Naive thymus-derived CD4-positive, alpha-beta T cell (primary cell): ENCODE measurements around the gene SRCAP. TPM values are rescaled to one million over a fixed set of nuclear protein-coding genes. Genes with fewer than 3 reads are reported as not detected.

Source experiments
- ATAC-seq: fragments of 150-1000 bp; cut with Tn5 transposase; 2 replicates; pipeline ENCODE4 v1.10.0; 2021; ENCODE audit warnings: mild to moderate bottlenecking, moderate library complexity
- CTCF ChIA-PET: fragments of 350-600 bp; sonication (Branson Sonifier 250); formaldehyde crosslinking; loops from one replicate; lab custom pipeline; 2021; ENCODE audit warnings: antibody characterized with exemption; lab: Charles Lee
- POLR2A ChIA-PET: fragments of 350-600 bp; sonication (Branson Sonifier 250); formaldehyde crosslinking; loops from one replicate; lab custom pipeline; 2021; ENCODE audit warnings: antibody characterized with exemption, inconsistent platforms; lab: Charles Lee
- DNase-seq, 9 donors: peaks; one replicate each; pipeline versions ENCODE4 v3.0.0 to v3.0.0-alpha.2; 2020 to 2022; ENCODE audit warnings: mixed read lengths in 1 of 9
- H3K27ac ChIP-seq: one replicate; pipeline ENCODE4 v1.7.0; 2013; ENCODE audit warnings: mild to moderate bottlenecking, low read depth, low read length, moderate library complexity
- H3K27me3 ChIP-seq, 2 donors: one replicate each; pipeline ENCODE4 v1.7.0; 2013; ENCODE audit warnings: low read length in 2 of 2, mild to moderate bottlenecking in 2 of 2, moderate library complexity in 2 of 2; ENCODE audit not compliant: control insufficient read depth in 2 of 2, insufficient read depth in 2 of 2
- H3K36me3 ChIP-seq, 3 experiments: 1 replicate in 2 of 3; 2 replicates in 1 of 3; pipeline ENCODE4 v1.7.0; 2013; ENCODE audit warnings: low read length in 3 of 3, mild to moderate bottlenecking in 3 of 3, moderate library complexity in 1 of 3; ENCODE audit not compliant: insufficient read depth in 3 of 3, control insufficient read depth in 2 of 3
- H3K4me1 ChIP-seq, 2 donors: one replicate each; pipeline ENCODE4 v1.7.0; 2013; ENCODE audit warnings: low read length in 2 of 2, mild to moderate bottlenecking in 2 of 2, moderate library complexity in 1 of 2; ENCODE audit not compliant: control insufficient read depth in 2 of 2, insufficient read depth in 2 of 2
- H3K4me3 ChIP-seq: 2 replicates; pipeline ENCODE4 v1.7.0; 2013; ENCODE audit warnings: mild to moderate bottlenecking, low read length
- H3K9me3 ChIP-seq, 3 experiments: 1 replicate in 2 of 3; 2 replicates in 1 of 3; pipeline ENCODE4 v1.7.0; 2013; ENCODE audit warnings: low read length in 3 of 3; ENCODE audit not compliant: control insufficient read depth in 2 of 3
- H3K27ac Mint-ChIP-seq, 9 donors: one replicate each; pipeline ENCODE4 v1.8.0; 2020 to 2022; ENCODE audit warnings: mixed read lengths in 9 of 9, mild to moderate bottlenecking in 8 of 9, moderate library complexity in 5 of 9, inconsistent platforms in 2 of 9
- H3K27me3 Mint-ChIP-seq, 5 donors: one replicate each; pipeline ENCODE4 v1.8.0; 2021 to 2022; ENCODE audit warnings: mixed read lengths in 5 of 5, mild to moderate bottlenecking in 1 of 5
- H3K36me3 Mint-ChIP-seq, 5 donors: one replicate each; pipeline ENCODE4 v1.8.0; 2020 to 2022; ENCODE audit warnings: mixed read lengths in 5 of 5, mild to moderate bottlenecking in 3 of 5, inconsistent platforms in 1 of 5
- H3K4me1 Mint-ChIP-seq, 7 donors: one replicate each; pipeline ENCODE4 v1.8.0; 2020 to 2022; ENCODE audit warnings: mixed read lengths in 7 of 7, mild to moderate bottlenecking in 3 of 7, inconsistent platforms in 1 of 7
- H3K4me3 Mint-ChIP-seq, 10 donors: one replicate each; pipeline ENCODE4 v1.8.0; 2020 to 2022; ENCODE audit warnings: mild to moderate bottlenecking in 10 of 10, mixed read lengths in 10 of 10, moderate library complexity in 6 of 10, inconsistent platforms in 2 of 10
- H3K9me3 Mint-ChIP-seq, 11 donors: one replicate each; pipeline ENCODE4 v1.8.0; 2020 to 2022; ENCODE audit warnings: mixed read lengths in 11 of 11, mild to moderate bottlenecking in 4 of 11, inconsistent platforms in 1 of 11, moderate library complexity in 1 of 11
- intact Hi-C, 2 donors: fragments of 100-400 bp; cut with micrococcal nuclease; formaldehyde crosslinking; loops; one replicate each; pipeline ENCODE4 v1.15.1; 2023
- polyA plus RNA-seq, 2 donors: library from polyadenylated mRNA; unstranded; fragments of 300-500 nt; fragmentation: Illumina TruSeq; gene quantifications; one replicate each; pipeline ENCODE4 v1.2.3, GENCODE V29; 2021
- total RNA-seq, 6 experiments: library from RNA in 5 of 6; stranded (reverse) in 5 of 6; gene quantifications; 1 replicate in 5 of 6; 2 replicates in 1 of 6; pipeline ENCODE4 v1.2.3 and lab custom pipeline; 2021 to 2026

The SRCAP gene
- total and polyA plus RNA-seq, 7 experiments from 2014 or later = 11.8 to 111 (median 86.7) TPM

GRCh38 chr16:30725418-30725792, 26.4 kb downstream of the SRCAP start:
- Mint-ChIP-seq H3K27ac (peak overlapping the region in 3 of 9 donors; percentile 8 to 72 (median 19)), H3K27me3 (no peaks in the 10 kb centered on the region), H3K4me3 (no peak overlapping the region), H3K4me1 (peaks cover 0 to 27% (median 8%) of the 10 kb centered on the region in 7 donors), H3K36me3 (peaks cover 22 to 68% (median 43%) of the 10 kb centered on the region in 5 donors), H3K9me3 (peaks cover 0 to 3% (median 0%) of the 10 kb centered on the region in 11 donors)
- Histone ChIP-seq H3K27me3 (no peaks in the 10 kb centered on the region), H3K27ac (no peak overlapping the region), H3K9me3 (no peaks in the 10 kb centered on the region), H3K4me3 (no peak overlapping the region), H3K4me1 (no peaks in the 10 kb centered on the region), H3K36me3 (peaks cover 27 to 85% (median 45%) of the 10 kb centered on the region in 3 experiments)
- ChIA-PET POLR2A (no interaction called here), CTCF (interaction anchor here (0.8 kb wide), 1 partner anchor 608 kb away, joined by 3 read pairs; no protein-coding TSS in a partner anchor)
- no peak for DNase-seq
- intact Hi-C loops = no loop called here
- ATAC-seq = no peak

DNA sequence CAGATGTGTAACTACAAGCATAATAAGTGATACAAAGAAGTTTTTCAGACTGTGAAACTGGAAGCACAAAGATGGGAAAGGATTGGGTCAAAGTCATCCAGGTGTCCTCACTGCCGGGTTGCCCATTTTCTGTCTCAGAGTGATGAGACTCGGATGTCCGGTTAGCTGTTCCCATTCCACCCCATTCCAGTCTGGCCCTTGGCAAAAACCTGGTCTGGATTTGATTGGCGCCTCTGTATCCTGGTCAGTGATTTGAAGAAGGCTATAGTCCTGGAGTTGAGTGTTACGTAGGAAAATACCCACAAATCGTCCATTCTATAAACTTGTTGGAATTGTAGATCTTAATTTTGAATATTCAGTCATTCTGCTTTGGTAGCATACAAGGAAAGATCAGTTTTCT, 29.4 kb downstream of the SRCAP start:
- Histone ChIP-seq H3K4me1 (no peaks in the 10 kb centered on the region), H3K27me3 (no peaks in the 10 kb centered on the region), H3K4me3 (no peak overlapping the region), H3K36me3 (peaks cover 7 to 81% (median 26%) of the 10 kb centered on the region in 3 experiments), H3K9me3 (no peaks in the 10 kb centered on the region), H3K27ac (no peak overlapping the region)
- H3K4me1 Mint-ChIP-seq = peaks cover 0 to 15% (median 5%) of the 10 kb centered on the region in 7 donors
- no peak overlapping the region for H3K4me3 Mint-ChIP-seq
- peaks cover 12 to 51% (median 33%) of the 10 kb centered on the region in 5 donors for H3K36me3 Mint-ChIP-seq
- ChIA-PET POLR2A (interaction anchor here (0.6 to 1.1 kb wide), 2 partner anchors 10 to 29 kb away, joined by 3 to 4 read pairs; partner anchors contain the start of gene SRCAP), CTCF (no interaction called here)
- peak overlapping the region in 1 of 9 donors; percentile 34 for H3K27ac Mint-ChIP-seq
- intact Hi-C loops = no loop called here
- H3K9me3 Mint-ChIP-seq = peaks cover 0 to 1% (median 0%) of the 10 kb centered on the region in 11 donors
- no peaks in the 10 kb centered on the region for H3K27me3 Mint-ChIP-seq
- no peak for DNase-seq
- no peak for ATAC-seq

DNA sequence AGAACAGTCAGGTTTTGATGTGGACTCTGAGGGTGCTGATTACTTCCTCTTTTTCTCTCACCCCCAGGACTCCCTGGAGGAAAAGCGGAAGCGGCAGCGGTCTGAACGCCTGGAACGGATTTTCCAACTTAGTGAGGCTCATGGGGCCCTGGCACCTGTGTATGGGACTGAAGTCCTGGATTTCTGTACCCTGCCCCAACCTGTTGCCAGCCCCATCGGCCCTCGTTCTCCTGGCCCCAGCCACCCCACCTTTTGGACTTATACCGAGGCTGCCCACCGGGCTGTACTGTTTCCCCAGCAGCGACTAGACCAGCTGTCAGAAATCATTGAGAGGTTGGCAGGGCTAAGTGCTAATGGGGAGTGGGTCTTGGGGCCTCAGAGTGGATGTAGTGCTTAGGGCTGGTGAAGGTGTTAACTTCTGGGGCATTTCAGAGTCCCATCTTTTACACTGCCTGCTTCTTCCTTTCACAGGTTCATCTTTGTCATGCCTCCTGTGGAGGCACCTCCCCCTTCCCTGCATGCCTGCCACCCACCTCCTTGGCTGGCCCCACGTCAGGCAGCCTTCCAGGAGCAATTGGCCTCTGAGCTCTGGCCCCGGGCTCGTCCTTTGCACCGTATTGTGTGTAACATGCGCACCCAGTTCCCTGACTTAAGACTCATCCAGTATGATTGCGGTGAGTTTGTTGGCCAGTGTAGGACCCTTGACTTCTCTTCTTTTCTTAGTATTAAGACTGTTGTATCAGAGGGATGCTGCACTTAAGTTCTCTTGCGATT, 30.1 kb downstream of the SRCAP start:
- Mint-ChIP-seq H3K27ac (peak overlapping the region in 2 of 9 donors; percentile 29 to 50), H3K4me1 (peaks cover 0 to 15% (median 5%) of the 10 kb centered on the region in 7 donors), H3K36me3 (peaks cover 5 to 50% (median 32%) of the 10 kb centered on the region in 5 donors), H3K4me3 (no peak overlapping the region), H3K27me3 (no peaks in the 10 kb centered on the region), H3K9me3 (no peaks in the 10 kb centered on the region)
- Histone ChIP-seq H3K4me3 (no peak overlapping the region), H3K4me1 (no peaks in the 10 kb centered on the region), H3K9me3 (no peaks in the 10 kb centered on the region), H3K27me3 (no peaks in the 10 kb centered on the region), H3K36me3 (peaks cover 15 to 81% (median 23%) of the 10 kb centered on the region in 3 experiments), H3K27ac (no peak overlapping the region)
- intact Hi-C loops = no loop called here
- CTCF ChIA-PET = no interaction called here
- DNase-seq (no peak), ATAC-seq (no peak)
- POLR2A ChIA-PET = interaction anchor here (0.8 kb wide), 1 partner anchor 9 kb away, joined by 4 read pairs; no protein-coding TSS in a partner anchor

GRCh38 chr16:30731411-30731810, 32.4 kb downstream of the SRCAP start:
- POLR2A ChIA-PET = interaction anchor here (0.7 kb wide), 1 partner anchor 21 kb away, joined by 3 read pairs; no protein-coding TSS in a partner anchor
- Mint-ChIP-seq H3K4me1 (peaks cover 0 to 12% (median 2%) of the 10 kb centered on the region in 7 donors), H3K36me3 (peaks cover 0 to 50% (median 30%) of the 10 kb centered on the region in 5 donors), H3K9me3 (no peaks in the 10 kb centered on the region), H3K27me3 (no peaks in the 10 kb centered on the region), H3K27ac (peak overlapping the region in 1 of 9 donors; percentile 14), H3K4me3 (no peak overlapping the region)
- Histone ChIP-seq H3K9me3 (no peaks in the 10 kb centered on the region), H3K27ac (no peak overlapping the region), H3K36me3 (peaks cover 20 to 77% (median 31%) of the 10 kb centered on the region in 3 experiments), H3K4me1 (no peaks in the 10 kb centered on the region), H3K27me3 (no peaks in the 10 kb centered on the region), H3K4me3 (no peak overlapping the region)
- no peak for ATAC-seq
- DNase-seq = no peak
- intact Hi-C loops = no loop called here
- CTCF ChIA-PET = no interaction called here

DNA sequence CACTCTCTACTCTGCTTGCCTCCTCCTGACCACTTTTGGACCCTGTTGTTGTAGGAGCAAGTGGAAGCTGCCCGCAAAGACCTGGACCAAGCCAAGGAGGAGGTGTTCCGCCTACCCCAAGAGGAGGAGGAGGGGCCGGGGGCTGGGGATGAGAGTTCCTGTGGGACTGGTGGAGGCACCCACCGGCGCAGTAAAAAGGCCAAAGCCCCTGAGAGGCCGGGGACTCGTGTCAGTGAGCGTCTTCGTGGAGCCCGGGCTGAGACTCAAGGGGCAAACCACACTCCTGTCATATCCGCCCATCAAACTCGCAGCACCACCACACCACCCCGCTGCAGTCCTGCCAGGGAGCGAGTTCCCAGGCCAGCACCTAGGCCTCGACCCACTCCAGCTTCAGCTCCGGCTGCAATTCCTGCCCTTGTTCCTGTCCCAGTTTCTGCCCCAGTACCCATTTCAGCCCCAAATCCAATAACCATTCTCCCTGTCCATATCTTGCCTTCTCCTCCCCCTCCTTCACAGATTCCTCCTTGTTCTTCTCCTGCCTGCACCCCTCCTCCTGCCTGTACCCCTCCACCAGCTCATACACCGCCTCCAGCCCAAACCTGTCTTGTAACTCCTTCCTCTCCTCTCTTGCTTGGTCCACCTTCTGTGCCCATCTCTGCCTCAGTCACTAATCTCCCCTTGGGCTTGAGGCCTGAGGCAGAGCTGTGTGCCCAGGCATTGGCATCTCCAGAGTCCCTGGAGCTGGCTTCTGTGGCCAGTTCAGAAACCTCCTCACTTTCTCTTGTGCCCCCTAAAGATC, 38.2 kb downstream of the SRCAP start:
- POLR2A ChIA-PET = interaction anchor here (1.0 to 3.3 kb wide), 2 partner anchors 8 to 10 kb away, joined by 4 to 15 read pairs; partner anchors contain the start of gene PHKG2
- Histone ChIP-seq H3K9me3 (no peaks in the 10 kb centered on the region), H3K27me3 (no peaks in the 10 kb centered on the region), H3K36me3 (peaks cover 27 to 79% (median 33%) of the 10 kb centered on the region in 3 experiments), H3K27ac (no peak overlapping the region), H3K4me1 (no peaks in the 10 kb centered on the region), H3K4me3 (no peak overlapping the region)
- no peak overlapping the region for H3K4me3 Mint-ChIP-seq
- no peaks in the 10 kb centered on the region for H3K9me3 Mint-ChIP-seq
- H3K4me1 Mint-ChIP-seq = peaks cover 6 to 15% (median 9%) of the 10 kb centered on the region in 7 donors
- CTCF ChIA-PET = interaction anchor here (0.6 kb wide), 1 partner anchor 20 kb away, joined by 3 read pairs; no protein-coding TSS in a partner anchor
- DNase-seq (no peak), ATAC-seq (no peak)
- H3K36me3 Mint-ChIP-seq = peaks cover 7 to 53% (median 28%) of the 10 kb centered on the region in 5 donors
- peak overlapping the region in 1 of 9 donors; percentile 41 for H3K27ac Mint-ChIP-seq
- H3K27me3 Mint-ChIP-seq = no peaks in the 10 kb centered on the region
- intact Hi-C loops = no loop called here
